NCI-H82 treated with DMSO at 0.1 percent for 48 hours (cell line): ENCODE data around the gene ZNF892.
"Not testable (repeated sequence)": the region's sequence is repeated elsewhere in the genome, so short reads cannot be mapped to it uniquely, and the experiment has no call there.

Source experiments
- DNase-seq: peaks from one replicate; lab custom pipeline; 2025; ENCODE audit not compliant: unreplicated experiment; lab: John Stamatoyannopoulos, UW

The ZNF892 gene

DNA sequence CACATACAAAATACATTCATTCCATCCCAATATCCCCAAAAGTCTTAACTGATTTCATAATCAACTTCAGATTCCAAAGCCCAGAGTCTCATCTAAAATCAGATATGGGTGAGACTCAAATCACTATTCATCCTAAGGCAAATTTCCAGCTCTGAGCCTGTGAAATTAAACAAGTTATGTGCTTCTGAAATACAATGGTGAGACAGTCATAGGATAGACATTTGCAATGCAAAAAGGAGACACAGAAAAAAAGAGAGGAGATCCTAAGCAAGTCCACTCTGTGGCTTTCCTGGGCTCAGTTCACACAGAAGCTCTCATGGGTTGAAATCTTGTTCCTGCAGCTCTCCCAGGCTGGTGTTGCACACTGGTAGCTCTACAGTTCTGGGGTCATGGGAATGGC, 18.3 kb downstream of the ZNF892 start:
- DNase-seq = no peak

DNA sequence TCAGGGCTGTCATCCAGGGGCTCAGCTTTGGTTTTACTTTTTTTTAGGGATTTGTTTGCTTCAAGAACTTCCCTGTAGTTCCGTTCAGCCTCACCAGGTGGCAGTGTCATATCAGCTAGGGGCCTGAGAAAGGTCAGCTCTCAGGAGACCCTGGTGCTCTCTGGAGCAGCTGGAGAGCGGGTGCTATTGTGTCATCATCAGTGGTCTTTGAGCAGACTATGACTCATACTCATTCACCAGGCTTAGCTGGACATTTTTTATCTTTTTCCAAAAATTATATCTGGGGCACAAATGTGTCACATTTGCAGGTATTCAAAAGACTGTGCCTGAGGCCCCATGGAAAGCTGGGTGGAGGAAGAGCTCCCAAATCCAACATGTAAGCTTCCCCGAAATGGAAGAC, 24.4 kb downstream of the ZNF892 start:
- DNase-seq = peak; percentile 49

DNA sequence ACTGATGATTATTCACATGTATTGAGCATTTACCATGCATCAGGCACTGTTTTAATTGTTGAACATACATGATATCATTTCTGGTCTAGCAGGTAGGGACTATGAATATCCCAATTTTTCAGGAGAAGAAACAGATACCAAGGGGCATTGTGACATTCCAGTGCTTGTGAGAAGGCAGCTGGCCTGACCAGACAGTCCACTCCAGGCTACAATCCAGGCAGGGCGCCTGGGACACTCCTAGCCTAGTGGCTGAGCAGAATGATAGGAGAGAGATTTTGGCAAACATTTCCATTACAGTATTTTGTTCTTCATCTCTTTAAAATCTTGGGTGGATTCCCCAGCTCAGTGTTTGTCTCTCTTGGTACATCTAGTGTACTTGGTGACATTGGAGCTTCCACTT, 24.9 kb downstream of the ZNF892 start:
- no peak for DNase-seq

GRCh38 chr2:95234286-95234785, 27.0 kb downstream of the ZNF892 start:
- no peak for DNase-seq

DNA sequence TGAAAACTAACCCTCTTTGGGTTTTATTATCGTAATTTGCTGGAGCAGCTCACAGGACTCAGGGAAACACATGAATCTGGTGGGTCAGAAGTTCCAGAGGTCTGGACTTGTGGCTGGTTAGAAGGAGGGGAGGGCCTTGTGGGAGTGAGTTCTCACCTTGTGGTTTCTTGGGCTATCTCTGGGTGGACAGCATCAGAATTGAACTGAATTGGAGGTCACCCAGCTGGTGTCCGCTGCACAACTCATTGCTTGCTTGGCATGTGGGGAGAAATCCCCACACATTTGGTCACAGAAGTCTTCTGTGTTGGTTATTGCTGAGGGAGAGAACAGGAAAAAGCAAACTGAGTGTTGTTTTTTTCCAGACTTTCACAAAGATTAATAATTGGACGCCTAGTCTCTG, 27.5 kb downstream of the ZNF892 start:
- no peak for DNase-seq

DNA sequence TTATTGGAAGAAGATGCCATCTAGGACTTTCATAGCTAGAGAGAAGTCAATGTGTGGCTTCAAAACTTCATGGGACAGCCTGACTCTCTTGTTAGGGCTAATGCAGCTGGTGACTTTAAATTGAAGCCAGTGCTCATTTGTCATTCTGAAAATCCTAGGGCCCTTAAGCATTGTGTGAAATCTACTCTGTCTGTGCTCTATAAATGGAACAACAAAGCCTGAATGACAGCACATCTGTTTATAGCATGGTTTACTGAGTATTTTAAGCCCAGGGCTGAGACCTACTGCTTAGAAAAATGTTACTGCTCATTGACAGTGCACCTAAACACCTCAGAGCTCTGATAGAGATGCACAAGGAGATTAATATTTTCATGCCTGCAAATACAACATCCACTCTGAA, 30.8 kb downstream of the ZNF892 start:
- DNase-seq = no peak

DNA sequence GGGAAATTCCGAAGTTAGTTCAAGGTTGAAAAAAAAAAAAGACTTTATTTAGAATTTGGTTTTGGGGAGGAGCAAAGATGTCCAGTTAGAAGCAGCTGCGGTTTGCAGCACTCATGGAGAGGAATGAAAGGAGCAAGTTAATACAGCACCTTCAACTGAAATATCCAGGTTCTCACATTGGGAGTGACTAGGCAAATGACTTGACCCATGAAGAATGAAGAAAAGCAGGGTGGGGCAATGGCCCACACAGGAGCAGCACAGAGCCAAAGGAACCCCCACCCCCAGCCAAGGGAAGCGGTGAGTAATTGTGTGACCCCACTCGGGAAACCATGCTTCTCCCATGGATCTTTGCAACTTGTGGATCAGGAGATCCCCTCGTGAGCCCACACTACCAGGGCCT, 32.8 kb downstream of the ZNF892 start:
- no peak for DNase-seq

DNA sequence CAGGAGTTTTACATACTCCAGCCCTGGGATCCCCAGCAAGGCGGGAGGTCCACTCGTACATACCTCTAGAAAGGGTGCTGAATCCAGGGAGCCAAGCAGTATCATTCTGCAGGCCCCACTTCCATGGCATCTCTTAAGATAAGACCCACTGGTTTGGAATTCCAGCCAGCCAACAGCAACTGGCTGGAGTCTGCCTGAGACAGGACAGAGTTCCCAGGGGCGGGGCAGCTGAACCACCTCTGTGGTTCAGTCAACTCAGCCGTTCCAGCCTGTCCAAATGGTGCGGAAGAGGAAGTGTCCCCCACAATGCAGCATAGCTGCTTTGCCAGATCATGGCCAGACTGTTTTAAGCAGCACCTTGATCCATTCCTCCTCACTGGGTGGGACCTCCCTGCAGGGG, 33.2 kb downstream of the ZNF892 start:
- no peak for DNase-seq

DNA sequence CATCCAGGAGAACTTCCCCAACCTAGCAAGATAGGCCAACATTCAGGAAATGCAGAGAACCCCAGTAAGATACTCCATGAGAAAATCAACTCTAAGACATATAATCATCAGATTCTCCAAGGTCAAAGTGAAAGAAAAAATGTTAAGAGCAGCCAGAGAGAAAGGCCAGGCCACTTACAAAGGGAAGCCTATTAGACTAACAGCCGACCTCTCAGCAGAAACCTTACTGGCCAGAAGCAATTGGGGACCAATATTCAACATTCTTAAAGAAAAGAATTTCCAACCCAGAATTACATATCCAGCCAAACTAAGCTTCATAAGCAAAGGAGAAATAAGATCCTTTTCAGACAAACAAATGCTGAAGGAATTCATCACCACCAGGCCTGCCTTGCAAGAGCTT, 34.8 kb downstream of the ZNF892 start:
- DNase-seq = not testable (repeated sequence)
